ENCODE data around the gene LIMCH1.

The LIMCH1 gene

DNA sequence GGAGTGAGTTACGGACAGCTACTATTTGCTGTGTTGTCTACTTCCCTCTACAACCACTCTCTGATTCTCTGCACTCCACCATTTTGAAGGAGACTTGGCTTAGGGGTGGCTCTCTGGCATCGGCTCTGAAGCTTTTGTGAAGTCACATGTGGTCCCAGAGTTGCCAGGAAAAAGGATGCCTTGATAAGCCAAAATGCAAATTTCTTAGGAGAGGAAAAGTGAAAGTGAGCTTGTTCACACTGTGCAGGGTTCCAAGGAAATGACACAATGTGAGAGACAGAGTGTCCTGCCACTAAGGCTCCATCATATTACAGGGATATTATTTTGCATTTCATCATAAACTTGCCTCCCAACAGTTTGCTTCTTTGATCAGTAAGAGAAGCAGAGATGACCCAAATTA is 203.4 kb downstream of the LIMCH1 start:
- no peak for DNase-seq

DNA sequence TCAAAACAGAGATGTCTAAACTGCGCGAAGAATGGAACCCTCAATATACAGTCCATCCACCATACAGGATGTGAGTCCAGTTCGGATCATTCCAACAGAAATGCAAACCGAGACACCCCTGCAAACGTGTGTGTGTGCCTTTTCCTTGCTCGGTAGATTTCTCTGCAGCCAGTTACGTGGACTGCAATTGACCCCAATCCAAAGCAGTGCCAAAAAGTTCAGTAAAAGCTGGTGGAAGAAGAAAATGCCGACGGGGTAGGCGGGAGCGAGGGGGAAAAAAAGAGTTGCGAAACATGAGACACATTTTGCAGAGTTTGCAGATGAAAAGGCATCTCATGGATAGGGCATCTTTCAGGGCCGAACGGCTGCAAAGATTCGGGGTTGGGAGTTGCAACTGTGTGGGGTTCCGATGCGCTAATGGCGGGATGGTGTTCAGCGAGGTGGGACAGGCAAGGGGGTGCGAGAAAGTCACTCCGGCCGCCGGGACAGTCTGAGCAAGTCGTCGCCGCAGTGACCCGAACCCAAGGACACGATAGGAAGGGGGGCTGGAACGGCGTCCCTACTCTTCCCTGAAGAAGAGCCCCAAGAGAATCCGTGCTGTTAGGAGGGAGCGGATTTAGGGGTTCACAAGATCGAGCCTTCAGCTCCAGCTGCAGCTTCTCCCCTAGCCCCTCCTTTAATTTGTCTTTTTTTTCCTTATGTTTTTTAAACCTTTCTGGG is 206.8 kb downstream of the LIMCH1 start:
- no peak for DNase-seq

DNA sequence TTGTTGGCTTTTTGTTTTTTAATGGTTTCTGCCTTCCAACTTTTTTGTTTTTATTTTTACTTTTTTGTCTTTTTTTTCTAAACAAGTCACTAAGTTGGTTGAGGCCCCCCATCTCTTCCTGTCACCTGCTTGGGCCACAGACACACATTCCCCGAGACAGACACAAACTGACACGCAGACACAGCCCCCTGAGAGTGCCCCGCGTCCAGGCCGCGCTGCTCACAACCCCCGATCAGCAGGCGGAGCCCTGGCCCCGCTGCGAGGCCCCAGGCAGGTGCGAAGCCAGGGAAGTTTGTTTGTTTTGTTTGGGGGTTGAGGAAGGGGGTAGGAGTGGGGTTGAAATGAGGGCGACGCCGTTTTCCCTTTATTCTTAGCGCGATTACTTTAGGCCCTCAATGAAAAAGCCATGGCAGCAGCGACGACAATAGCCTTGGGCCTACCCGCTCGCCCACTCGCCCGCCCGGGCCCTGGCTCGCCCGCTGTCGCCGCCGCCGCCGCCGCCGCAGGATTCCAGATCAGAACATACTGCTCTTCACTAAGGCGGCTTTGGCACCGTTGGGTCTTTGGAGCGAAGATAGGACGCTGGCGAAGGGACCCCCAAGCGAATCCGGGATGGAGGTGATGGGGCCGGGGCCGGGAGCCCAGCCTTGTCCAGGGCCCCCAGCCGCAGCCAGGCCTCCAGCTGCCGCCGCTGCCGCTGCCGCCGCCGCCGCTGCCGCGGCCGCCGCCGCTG is 207.5 kb downstream of the LIMCH1 start:
- no peak for DNase-seq

- DNase-seq, result no peak
Observed at GRCh38 chr4:41746025-41746439, 208.1 kb downstream of the LIMCH1 start.

GRCh38 chr4:41746440-41747229 is 208.7 kb downstream of the LIMCH1 start:
- DNase-seq, result no peak

DNA sequence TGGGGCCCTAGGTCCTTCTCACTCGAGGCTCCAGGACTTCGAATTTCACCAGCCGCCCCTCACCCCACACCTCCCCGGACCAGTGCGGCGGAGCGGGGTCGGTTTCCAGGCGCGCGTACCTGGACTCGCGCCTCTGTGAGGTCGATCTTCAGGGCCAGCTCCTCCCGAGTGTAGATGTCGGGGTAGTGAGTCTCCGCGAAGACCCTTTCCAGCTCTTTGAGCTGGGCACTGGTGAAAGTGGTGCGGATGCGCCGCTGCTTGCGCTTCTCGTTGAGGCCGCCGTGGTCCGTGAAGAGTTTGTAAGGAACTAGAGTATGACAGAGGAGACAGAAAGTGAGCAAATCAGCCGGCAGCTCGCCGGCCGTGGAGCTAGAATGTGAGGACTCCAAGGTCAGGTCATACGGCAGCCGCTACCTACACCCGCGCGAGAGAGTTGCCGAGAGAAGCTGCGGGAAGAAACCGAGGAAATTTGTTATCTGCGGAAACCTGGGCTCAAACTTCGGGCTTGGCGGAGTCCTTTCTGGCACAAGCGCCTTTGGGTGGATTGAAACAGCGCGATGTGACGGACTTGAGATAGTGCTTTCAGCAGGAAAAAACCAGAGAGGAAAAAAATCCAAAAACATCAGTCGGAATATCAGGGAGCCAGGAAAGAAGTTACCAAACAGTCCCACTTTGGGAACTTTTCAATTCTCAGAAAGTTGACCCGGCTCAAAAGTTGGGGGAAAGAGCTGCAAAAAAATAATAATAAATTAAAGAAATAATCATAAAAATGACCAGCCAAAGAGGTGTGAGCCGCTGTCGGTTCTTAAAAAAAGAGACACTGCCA is 209.5 kb downstream of the LIMCH1 start:
- no peak for DNase-seq

- no peak for DNase-seq
Observed at GRCh38 chr4:41748074-41748570, 210.2 kb downstream of the LIMCH1 start.

DNA sequence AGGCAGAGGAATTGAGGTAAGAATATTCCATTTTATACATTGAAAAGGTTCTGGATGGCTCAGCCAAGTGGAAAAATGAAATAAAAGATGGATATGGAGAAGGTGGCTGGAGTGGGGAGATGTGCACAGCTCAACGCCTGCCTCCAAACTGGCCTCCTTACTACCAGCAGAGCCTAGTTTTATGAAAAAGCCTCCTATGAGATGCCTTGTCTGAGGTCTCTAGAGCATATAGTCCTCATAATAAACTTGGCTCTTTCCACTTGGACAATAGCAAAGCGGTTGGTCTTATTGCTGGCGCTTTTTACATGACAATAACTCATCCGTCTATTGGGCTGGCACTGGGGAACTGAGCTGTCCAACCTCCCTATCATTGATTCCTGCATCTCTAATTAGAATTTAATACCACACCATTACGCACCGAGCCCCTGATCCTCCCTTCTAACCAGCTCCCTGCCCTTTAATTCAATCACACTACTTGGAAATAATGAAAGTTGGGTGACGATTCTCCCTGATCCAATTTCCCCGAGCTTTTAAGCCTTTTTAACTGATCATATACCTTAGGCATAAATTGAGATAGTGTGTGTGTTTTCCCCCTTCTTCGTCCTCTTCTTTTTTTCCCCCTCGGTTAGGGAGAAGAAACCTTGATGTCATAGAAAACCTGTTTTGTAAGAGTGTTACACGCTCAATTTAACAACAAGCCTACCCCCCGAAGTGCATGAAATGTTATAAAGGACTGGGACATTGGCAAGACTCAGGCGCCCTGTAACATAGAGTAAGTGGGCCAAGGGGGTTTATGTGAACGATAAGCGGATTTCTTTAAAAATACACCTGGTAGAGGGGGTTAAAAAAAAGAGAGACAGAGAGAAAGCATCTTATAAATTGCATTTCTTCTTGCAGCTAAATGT is 210.9 kb downstream of the LIMCH1 start, which contains the start of gene PHOX2B:
Gene PHOX2B (minus strand): TSS at position 155 of the 905 bp plus-strand sequence. CDS start 115 bp downstream, at position 40.
- DNase-seq, result no peak

DNA sequence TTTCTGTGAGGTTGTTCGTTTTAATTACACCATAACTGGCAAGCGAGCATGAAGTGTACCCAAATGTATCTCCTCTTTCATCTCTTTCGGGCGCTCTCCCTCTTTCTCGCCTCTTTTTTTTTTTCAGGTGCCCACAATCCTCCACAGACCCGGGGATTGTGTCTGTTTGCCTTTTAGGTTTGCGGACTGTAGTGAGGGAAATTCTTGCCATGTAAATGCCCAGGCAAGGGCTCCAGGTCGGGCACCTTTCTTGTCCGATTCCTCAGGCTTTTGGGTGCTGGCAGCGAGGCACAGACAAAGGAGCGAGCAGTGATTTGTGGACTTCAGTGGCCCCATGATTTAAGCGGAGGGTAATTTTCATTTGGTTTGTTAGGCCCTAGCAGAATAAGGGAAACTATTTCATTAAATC is 211.7 kb downstream of the LIMCH1 start:
- DNase-seq, result no peak

All from NCI-H2107 (cell line).